ENCODE results near the gene KRTAP10-3.
A peak's percentile ranks its signal among the peaks of the same experiment; 100 is the strongest.

Gene KRTAP10-3

DNA sequence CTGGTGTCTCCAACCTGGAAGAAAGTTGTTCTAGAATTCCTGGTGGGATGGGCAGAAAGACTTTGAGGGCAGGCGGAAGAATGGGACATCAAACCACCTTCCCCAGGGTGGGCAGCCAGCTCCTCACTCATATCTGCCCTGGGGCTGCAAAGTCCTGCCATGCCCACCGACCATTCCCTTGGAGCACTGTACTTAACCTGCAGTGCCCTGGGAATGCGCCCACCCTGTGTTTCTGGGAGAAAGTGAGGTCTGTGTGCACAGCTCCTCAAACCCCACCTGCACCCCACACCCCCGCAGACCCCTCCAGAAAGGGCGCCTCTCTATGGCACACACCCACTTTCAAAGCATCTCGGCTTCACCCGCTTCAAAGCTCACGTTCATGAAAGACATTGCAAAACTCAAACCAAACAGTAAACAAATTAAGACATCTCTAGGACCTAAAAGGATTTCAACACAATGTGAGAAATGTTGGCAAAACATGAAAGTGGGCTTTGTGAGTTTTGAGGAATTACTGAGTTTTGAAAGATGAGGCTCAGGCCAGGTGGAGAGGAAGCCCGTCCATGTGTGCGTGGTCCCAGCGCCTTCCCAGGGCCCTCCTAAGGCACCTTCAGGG is 43.7 kb downstream of the KRTAP10-3 start:
- DNase-seq = no peak

DNA sequence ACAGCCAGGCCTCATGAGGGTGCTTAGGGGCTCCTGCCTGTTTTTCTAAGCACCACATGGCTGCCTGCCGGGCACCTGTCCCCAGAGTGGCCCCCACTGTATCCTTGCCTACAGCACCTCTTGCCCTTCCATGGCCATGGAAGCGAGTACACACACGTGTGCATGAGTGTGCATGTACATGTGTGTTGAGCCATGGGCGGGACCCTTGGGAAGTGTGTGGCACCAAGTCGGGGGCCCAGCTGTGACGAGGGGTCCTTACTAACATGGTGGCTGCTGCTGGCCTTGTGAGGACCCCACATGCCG is 44.4 kb downstream of the KRTAP10-3 start:
- no peak for DNase-seq

DNA sequence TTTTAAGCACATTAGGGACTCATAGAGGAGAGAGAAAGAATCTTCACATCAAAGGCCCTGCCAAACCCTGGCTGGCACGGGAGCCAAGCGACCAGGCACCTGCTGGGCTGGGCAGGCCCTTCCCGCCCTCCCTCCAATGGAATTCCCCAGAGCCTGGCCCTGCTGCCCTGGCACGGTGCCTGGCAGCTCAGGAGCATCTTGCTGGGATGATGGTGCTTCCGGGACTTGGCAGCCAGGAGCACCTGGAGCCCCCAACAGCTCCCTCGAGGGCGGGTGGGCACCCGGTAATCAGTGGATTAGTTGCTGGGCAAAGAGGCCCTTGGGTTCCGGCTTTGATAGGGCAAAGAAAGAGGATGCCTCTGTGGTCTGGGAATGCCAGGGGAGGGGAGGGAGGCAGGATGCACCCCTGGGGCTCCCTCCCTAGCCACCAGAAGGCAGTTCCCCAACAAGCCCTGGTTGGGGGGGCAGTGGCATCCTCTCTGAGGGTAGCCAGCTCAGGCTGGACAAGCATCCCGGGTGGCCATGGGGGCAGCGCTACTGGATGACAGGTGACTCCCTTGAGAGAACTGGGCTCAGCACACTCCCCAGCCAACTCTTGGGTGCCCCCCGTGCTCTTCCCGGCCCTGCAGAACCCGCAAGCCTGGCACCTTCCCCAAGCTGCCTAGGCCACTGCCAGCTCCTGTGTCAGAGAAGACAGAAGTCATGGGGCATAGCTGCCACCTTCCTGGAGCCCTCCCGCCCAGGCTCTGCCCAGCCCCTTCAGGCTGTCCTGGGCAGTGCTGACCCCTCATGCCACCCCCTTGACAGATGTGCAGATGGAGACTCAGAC is 45.0 kb downstream of the KRTAP10-3 start:
- DNase-seq = no peak

GRCh38 chr21:44512496-44513388 is 45.9 kb downstream of the KRTAP10-3 start:
- DNase-seq = no peak

DNA sequence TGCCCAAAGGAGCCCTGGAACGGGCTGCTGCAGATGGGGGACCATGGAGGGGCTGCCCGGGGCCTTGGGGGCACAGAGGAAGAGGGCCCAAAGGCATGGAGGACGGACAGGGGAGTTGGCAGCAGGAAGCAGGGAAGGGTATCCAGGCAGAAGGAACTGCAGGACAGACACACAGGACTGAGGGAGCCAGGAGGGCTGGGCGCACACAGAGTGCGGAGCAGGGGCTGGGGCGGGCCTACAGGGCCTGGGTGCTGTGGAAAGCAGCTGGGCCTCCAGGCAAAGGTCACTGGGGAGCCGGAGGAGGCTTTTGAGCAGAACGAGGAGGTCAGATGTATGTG is 46.7 kb downstream of the KRTAP10-3 start:
- no peak for DNase-seq

- no peak for DNase-seq
These were observed 47.2 kb downstream of the KRTAP10-3 start for GRCh38 chr21:44511219-44511937.

- peak; percentile 28 to 62 for DNase-seq
These were observed 47.9 kb downstream of the KRTAP10-3 start for GRCh38 chr21:44510508-44511218.

DNA sequence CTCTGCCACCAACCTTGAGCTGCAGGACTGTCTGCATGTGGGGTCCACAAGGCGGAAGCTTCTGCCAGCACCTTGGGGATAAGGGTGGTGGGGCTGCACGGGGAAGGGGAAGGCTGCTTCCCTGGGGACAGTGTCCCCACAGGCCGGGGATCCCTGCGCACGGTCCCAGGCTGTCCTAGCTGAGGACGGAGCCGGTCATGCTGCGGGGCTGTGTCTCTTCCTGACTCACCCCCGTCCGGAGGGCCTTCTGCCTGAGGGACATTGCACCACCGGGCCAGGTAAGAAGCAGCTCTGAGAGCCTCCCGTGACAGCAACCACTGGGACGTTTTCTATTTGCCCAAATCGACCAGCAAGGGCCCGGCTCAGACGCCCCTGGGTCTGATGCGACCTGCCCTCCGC is 48.5 kb downstream of the KRTAP10-3 start:
- DNase-seq = no peak

GRCh38 chr21:44509539-44509938 is 49.1 kb downstream of the KRTAP10-3 start:
- no peak for DNase-seq

DNA sequence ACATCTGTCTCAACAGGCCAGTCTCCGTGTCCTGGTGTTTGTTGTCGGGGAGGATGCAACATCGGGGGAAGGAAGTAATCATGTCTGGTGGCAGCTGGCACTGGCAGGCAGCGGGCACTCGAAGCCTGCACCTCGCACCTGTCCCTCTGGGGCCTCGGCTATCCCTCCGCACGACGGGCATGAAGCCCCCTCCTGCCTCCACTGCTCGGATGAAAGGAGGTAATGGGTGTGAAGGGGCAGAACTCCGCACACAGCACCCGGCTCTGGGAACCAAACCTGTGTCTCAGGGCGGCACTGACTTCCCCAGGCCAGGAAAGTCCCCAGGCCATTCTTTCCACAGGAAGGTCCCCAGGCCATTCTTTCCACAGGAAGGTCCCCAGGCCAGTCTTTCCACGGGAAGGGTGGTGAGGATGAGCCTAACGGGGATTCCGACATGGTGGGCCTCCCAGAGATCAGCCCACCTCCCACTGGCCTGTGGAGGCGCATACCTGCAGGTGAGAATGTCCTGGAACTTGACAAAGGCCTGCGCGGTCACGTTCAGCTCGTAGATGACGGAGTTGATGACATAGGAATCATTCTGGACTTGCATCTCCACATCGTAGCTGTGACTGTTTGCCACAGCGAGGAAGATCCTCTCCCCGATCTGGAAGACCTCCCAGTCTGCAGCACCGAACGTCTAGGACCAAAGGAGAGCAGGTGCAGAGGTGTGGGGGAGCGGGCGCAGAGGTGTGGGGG is 49.7 kb downstream of the KRTAP10-3 start:
- no peak for DNase-seq

DNA sequence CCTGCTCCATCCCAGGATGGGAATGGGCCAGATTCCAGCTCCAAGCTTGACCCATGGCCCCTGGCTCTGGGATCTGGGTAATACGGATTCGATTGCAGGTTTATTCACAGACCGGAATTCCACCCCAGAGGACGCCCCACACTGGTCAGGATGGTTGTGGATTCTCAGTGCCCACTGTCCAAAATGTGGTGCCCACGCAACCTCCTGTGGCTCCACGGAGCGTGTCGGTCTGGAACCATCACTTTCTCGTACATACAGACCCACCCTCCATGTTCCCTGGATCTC is 50.2 kb downstream of the KRTAP10-3 start:
- DNase-seq = no peak
